IMR-90 (cell line): Measurements from ENCODE around the gene CALN1.

Experiments
- CEBPB ChIP-seq: IDR thresholded peaks from 2 replicates; pipeline ENCODE4 v1.6.1; 2012; ENCODE audit warnings: low read depth, low read length, improper control_type of control experiment
- CHD1 ChIP-seq: IDR thresholded peaks from 2 replicates; pipeline ENCODE4 v1.6.1; 2012; ENCODE audit warnings: low read depth, low read length, improper control_type of control experiment
- FOS ChIP-seq: fragments of 150-350 bp; IDR thresholded peaks from 2 replicates; pipeline ENCODE4 v1.6.1; 2016; ENCODE audit warnings: low read depth, low read length
- MAFK ChIP-seq: IDR thresholded peaks from 2 replicates; pipeline ENCODE4 v1.6.1; 2012; ENCODE audit warnings: low read depth, low read length, improper control_type of control experiment
- MAZ ChIP-seq: IDR thresholded peaks from 2 replicates; pipeline ENCODE4 v1.6.1; 2012; ENCODE audit warnings: low read depth, mild to moderate bottlenecking, low read length, improper control_type of control experiment, moderate library complexity, borderline replicate concordance
- MXI1 ChIP-seq: IDR thresholded peaks from 2 replicates; pipeline ENCODE4 v1.6.1; 2012; ENCODE audit warnings: low read depth, mild to moderate bottlenecking, low read length, moderate library complexity, borderline replicate concordance
- POLR2A ChIP-seq: IDR thresholded peaks from 2 replicates; pipeline ENCODE4 v1.6.1; 2012; ENCODE audit warnings: mild to moderate bottlenecking, low read depth, low read length
- RAD21 ChIP-seq: IDR thresholded peaks from 2 replicates; pipeline ENCODE4 v1.6.1; 2012; ENCODE audit warnings: low read length, improper control_type of control experiment
- RFX5 ChIP-seq: IDR thresholded peaks from 2 replicates; pipeline ENCODE4 v1.8.0; 2012; ENCODE audit warnings: low read depth, mild to moderate bottlenecking, low read length, moderate library complexity
- SMC3 ChIP-seq: fragments of 150-350 bp; IDR thresholded peaks from 2 replicates; pipeline ENCODE4 v1.6.1; 2016; ENCODE audit warnings: low read depth, mild to moderate bottlenecking, antibody characterized with exemption, low read length, moderate library complexity
- TF ChIP-seq, protein P1 (sequence below): conservative IDR thresholded peaks from 2 replicates; pipeline ENCODE4 v1.5.1; 2012; ENCODE audit warnings: mild to moderate bottlenecking, low read depth, low read length, improper control_type of control experiment
- TF ChIP-seq, protein P2 (sequence below): fragments of 150-350 bp; IDR thresholded peaks from 2 replicates; pipeline ENCODE4 v1.6.1; 2017; ENCODE audit warnings: mild to moderate bottlenecking, antibody characterized with exemption, low read length, low read depth
- TF ChIP-seq, protein P3 (sequence below): fragments of 150-350 bp; IDR thresholded peaks from 2 replicates; pipeline ENCODE4 v1.6.1; 2016; ENCODE audit warnings: low read depth, mild to moderate bottlenecking, low read length, moderate library complexity, borderline replicate concordance

DNA sequence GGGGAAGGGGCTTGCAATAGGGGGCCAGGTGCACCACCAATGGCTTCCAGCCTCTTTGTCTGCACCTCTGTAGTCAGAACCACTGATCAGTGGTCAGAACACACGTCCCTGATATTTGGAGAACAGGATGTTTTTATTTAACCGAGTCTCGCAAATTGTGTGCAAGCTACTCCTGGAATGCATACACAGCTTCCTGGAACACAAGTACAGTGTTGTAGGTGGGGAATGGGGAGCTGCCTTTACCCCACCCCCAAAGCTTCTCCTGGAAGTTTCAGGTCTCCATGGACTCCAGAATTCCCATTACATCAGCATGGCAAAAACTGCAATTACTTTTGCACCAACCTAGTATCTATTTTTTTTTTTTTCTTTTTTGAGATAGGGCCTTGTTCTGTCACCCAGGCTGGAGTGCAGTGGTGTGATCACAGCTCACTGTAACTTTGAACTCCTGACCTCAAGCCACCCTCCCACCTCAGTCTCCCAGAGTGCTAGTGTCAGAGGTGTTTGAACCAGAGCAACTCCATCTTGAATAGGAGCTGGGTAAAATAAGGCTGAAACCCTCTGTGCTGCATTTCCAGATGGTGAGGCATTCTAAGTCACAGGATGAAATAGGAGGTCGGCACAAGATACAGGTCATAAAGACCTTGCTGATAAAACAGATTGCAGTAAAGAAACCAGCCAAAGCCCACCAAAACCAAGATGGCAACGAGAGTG is 374.0 kb downstream of the CALN1 start:
- TF ChIP-seq POLR2A: no peak
- TF ChIP-seq RFX5: no peak
- TF ChIP-seq, protein P1, sequence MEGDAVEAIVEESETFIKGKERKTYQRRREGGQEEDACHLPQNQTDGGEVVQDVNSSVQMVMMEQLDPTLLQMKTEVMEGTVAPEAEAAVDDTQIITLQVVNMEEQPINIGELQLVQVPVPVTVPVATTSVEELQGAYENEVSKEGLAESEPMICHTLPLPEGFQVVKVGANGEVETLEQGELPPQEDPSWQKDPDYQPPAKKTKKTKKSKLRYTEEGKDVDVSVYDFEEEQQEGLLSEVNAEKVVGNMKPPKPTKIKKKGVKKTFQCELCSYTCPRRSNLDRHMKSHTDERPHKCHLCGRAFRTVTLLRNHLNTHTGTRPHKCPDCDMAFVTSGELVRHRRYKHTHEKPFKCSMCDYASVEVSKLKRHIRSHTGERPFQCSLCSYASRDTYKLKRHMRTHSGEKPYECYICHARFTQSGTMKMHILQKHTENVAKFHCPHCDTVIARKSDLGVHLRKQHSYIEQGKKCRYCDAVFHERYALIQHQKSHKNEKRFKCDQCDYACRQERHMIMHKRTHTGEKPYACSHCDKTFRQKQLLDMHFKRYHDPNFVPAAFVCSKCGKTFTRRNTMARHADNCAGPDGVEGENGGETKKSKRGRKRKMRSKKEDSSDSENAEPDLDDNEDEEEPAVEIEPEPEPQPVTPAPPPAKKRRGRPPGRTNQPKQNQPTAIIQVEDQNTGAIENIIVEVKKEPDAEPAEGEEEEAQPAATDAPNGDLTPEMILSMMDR: no peak
- TF ChIP-seq, protein P2, sequence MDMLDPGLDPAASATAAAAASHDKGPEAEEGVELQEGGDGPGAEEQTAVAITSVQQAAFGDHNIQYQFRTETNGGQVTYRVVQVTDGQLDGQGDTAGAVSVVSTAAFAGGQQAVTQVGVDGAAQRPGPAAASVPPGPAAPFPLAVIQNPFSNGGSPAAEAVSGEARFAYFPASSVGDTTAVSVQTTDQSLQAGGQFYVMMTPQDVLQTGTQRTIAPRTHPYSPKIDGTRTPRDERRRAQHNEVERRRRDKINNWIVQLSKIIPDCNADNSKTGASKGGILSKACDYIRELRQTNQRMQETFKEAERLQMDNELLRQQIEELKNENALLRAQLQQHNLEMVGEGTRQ: no peak
- TF ChIP-seq, protein P3, sequence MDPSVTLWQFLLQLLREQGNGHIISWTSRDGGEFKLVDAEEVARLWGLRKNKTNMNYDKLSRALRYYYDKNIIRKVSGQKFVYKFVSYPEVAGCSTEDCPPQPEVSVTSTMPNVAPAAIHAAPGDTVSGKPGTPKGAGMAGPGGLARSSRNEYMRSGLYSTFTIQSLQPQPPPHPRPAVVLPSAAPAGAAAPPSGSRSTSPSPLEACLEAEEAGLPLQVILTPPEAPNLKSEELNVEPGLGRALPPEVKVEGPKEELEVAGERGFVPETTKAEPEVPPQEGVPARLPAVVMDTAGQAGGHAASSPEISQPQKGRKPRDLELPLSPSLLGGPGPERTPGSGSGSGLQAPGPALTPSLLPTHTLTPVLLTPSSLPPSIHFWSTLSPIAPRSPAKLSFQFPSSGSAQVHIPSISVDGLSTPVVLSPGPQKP: no peak
- no peak for TF ChIP-seq MAFK
- TF ChIP-seq SMC3: no peak
- no peak for TF ChIP-seq RAD21
- no peak for TF ChIP-seq MXI1
- no peak for TF ChIP-seq FOS
- TF ChIP-seq CHD1: no peak
- TF ChIP-seq CEBPB: no peak
- TF ChIP-seq MAZ: no peak
